B cell (primary cell): ENCODE data around the gene PSMG4. TPM values are rescaled to one million over a fixed set of nuclear protein-coding genes. Genes with fewer than 3 reads are reported as not detected.

ENCODE experiments used
- ATAC-seq: fragments of 200-7000 bp; cut with Tn5 transposase; one replicate; pipeline ENCODE4 v1.10.0; 2021; ENCODE audit warnings: low read depth, mild to moderate bottlenecking, moderate number of reproducible peaks, moderate library complexity
- CTCF ChIA-PET: fragments of 350-600 bp; sonication (Branson Sonifier 250); formaldehyde crosslinking; loops from one replicate; lab custom pipeline; 2021; ENCODE audit warnings: antibody characterized with exemption, inconsistent platforms; lab: Charles Lee
- POLR2A ChIA-PET: fragments of 350-600 bp; sonication (Branson Sonifier 250); formaldehyde crosslinking; loops from one replicate; lab custom pipeline; 2021; ENCODE audit warnings: antibody characterized with exemption; lab: Charles Lee
- DNase-seq: peaks from one replicate; pipeline ENCODE4 v3.0.0; 2013
- H2AFZ ChIP-seq: 2 replicates; pipeline ENCODE4 v1.6.1; 2012; ENCODE audit warnings: mild to moderate bottlenecking, low read depth, low read length; ENCODE audit not compliant: insufficient read depth, poor library complexity, severe bottlenecking
- H3K27ac ChIP-seq, 2 donors: 1 replicate in 1 of 2; 2 replicates in 1 of 2; pipeline ENCODE4 v1.5.1; 2012 to 2013; ENCODE audit warnings: low read length in 2 of 2, mild to moderate bottlenecking in 2 of 2, moderate library complexity in 1 of 2
- H3K27me3 ChIP-seq, 4 experiments: fragments of 200-600 bp in 1 of 4; sonication (generic) in 1 of 4; replicated peaks in 1 of 4; 1 replicate in 2 of 4; 2 replicates in 2 of 4; pipeline versions ENCODE4 v1.6.1 to v1.7.0; 2013 to 2016; ENCODE audit warnings: low read length in 3 of 4, mild to moderate bottlenecking in 2 of 4, mixed read lengths in 1 of 4, moderate library complexity in 1 of 4; ENCODE audit not compliant: insufficient read depth in 4 of 4, control insufficient read depth in 3 of 4; ENCODE audit errors: control extremely low read depth in 1 of 4
- H3K36me3 ChIP-seq, 2 experiments: replicated peaks in 1 of 2; 1 replicate in 1 of 2; 2 replicates in 1 of 2; pipeline versions ENCODE4 v1.6.1 to v1.7.1; 2013; ENCODE audit warnings: low read length in 1 of 2; ENCODE audit not compliant: insufficient read depth in 2 of 2, control insufficient read depth in 1 of 2; ENCODE audit errors: control extremely low read depth in 1 of 2, extremely low read depth in 1 of 2
- H3K4me1 ChIP-seq, 2 donors: fragments of 200-600 bp in 1 of 2; sonication (generic) in 1 of 2; 1 replicate in 1 of 2; 2 replicates in 1 of 2; pipeline versions ENCODE4 v1.5.1 to v1.6.1; 2013 to 2017; ENCODE audit warnings: low read length in 2 of 2; ENCODE audit not compliant: control insufficient read depth in 2 of 2, insufficient read depth in 2 of 2
- H3K4me2 ChIP-seq: replicated peaks from 2 replicates; pipeline ENCODE3; 2012; ENCODE audit warnings: mild to moderate bottlenecking, low read depth, low read length; ENCODE audit not compliant: poor library complexity, severe bottlenecking
- H3K4me3 ChIP-seq, 5 experiments: fragments of 200-600 bp in 1 of 5; sonication (generic) in 1 of 5; 1 replicate in 3 of 5; 2 replicates in 2 of 5; pipeline versions ENCODE4 v1.5.1 to v1.7.0; 2011 to 2016; ENCODE audit warnings: low read length in 4 of 5, mild to moderate bottlenecking in 4 of 5, low read depth in 2 of 5, control low read depth in 1 of 5, moderate library complexity in 1 of 5; ENCODE audit not compliant: insufficient read depth in 1 of 5; ENCODE audit errors: control extremely low read depth in 1 of 5, extremely low read depth in 1 of 5
- H3K79me2 ChIP-seq: fragments of 200-600 bp; sonication (generic); one replicate; pipeline ENCODE4 v1.6.0; 2016; ENCODE audit warnings: low read length; ENCODE audit not compliant: control insufficient read depth, insufficient read depth
- H3K9ac ChIP-seq: fragments of 200-600 bp; sonication (generic); 2 replicates; pipeline ENCODE4 v1.6.1; 2017; ENCODE audit warnings: mild to moderate bottlenecking, low read length, moderate library complexity
- H3K9me3 ChIP-seq, 3 donors: one replicate each; pipeline versions ENCODE4 v1.6.1 to v1.7.1; 2013; ENCODE audit warnings: low read length in 2 of 3; ENCODE audit not compliant: control insufficient read depth in 2 of 3, insufficient read depth in 1 of 3; ENCODE audit errors: control extremely low read depth in 1 of 3
- H4K20me1 ChIP-seq: 2 replicates; pipeline ENCODE4 v1.6.0; 2012; ENCODE audit warnings: mild to moderate bottlenecking, low read length; ENCODE audit not compliant: insufficient read depth, control insufficient read depth, poor library complexity, severe bottlenecking
- H3K27ac Mint-ChIP-seq: one replicate; pipeline ENCODE4 v1.8.0; 2021; ENCODE audit warnings: mixed read lengths
- H3K27me3 Mint-ChIP-seq: one replicate; pipeline ENCODE4 v1.8.0; 2021; ENCODE audit warnings: mixed read lengths
- H3K4me1 Mint-ChIP-seq: one replicate; pipeline ENCODE4 v1.8.0; 2021; ENCODE audit warnings: mixed read lengths
- H3K4me3 Mint-ChIP-seq: one replicate; pipeline ENCODE4 v1.8.0; 2021; ENCODE audit warnings: mixed read lengths
- H3K9me3 Mint-ChIP-seq: one replicate; pipeline ENCODE4 v1.8.0; 2022; ENCODE audit warnings: mixed read lengths; ENCODE audit not compliant: insufficient read depth
- CTCF ChIP-seq: fragments of 200-600 bp; IDR thresholded peaks from one replicate; pipeline ENCODE4 v1.8.0; 2022; ENCODE audit warnings: antibody characterized with exemption, mild to moderate bottlenecking
- EZH2 ChIP-seq: IDR thresholded peaks from 2 replicates; pipeline ENCODE4 v1.6.1; 2012; ENCODE audit warnings: borderline replicate concordance, low read depth, mild to moderate bottlenecking, moderate library complexity, low read length; ENCODE audit not compliant: insufficient read depth, poor library complexity, severe bottlenecking
- WGBS: methylation state at CpG from one replicate; pipeline ENCODE4 v1.1.5; 2013; ENCODE audit warnings: missing lambda C conversion rate; ENCODE audit not compliant: insufficient coverage; 5-methylcytosine and 5-hydroxymethylcytosine counted together
- intact Hi-C: fragments of 100-400 bp; cut with micrococcal nuclease; formaldehyde crosslinking; loops from one replicate; pipeline ENCODE4 v1.10.0; 2022
- polyA plus RNA-seq: library from polyadenylated mRNA; depleted of rRNA; stranded (reverse); fragments of >200 nt; gene quantifications from 2 replicates; pipeline ENCODE4 v1.2.3, GENCODE V29; 2012
- total RNA-seq, 2 donors: library from RNA; stranded (reverse); fragments of 120-200 nt in 1 of 2; gene quantifications; 1 replicate in 1 of 2; 2 replicates in 1 of 2; pipeline versions ENCODE4 v1.2.3 to v1.2.4, GENCODE V29; 2013 to 2022

Gene PSMG4
- total and polyA plus RNA-seq, 2 donors (not counting 1 experiment from before 2014, with no cell fraction given): 31.9 to 42.4 TPM

- Mint-ChIP-seq H3K27ac (no peak overlapping the region), H3K4me1 (no peaks in the 10 kb centered on the region), H3K4me3 (no peak overlapping the region), H3K9me3 (peaks cover 5% of the 10 kb centered on the region), H3K27me3 (peaks cover 48% of the 10 kb centered on the region)
- WGBS: 100% methylated on average over 1 of the region's 3 CpGs
- no peaks in the 10 kb centered on the region for H3K4me1 ChIP-seq
- H3K79me2 ChIP-seq: no peaks in the 10 kb centered on the region
- no peak overlapping the region for H3K4me2 ChIP-seq
- no peak overlapping the region for H2AFZ ChIP-seq
- H3K9me3 ChIP-seq: peaks cover 0 to 15% (median 0%) of the 10 kb centered on the region in 3 donors
- H3K4me3 ChIP-seq: no peak overlapping the region
- no peak for TF ChIP-seq CTCF
- no peak for TF ChIP-seq EZH2
- H3K27me3 ChIP-seq: peaks cover 0 to 14% (median 0%) of the 10 kb centered on the region in 4 experiments
- no peaks in the 10 kb centered on the region for H3K36me3 ChIP-seq
- CTCF ChIA-PET: no interaction called here
- no peak for DNase-seq
- no peak overlapping the region for H3K27ac ChIP-seq
- POLR2A ChIA-PET: no interaction called here
- no peaks in the 10 kb centered on the region for H4K20me1 ChIP-seq
- H3K9ac ChIP-seq: no peak overlapping the region
- no peak for ATAC-seq
- intact Hi-C loops: no loop called here
These were observed 47.1 kb downstream of the PSMG4 start for GRCh38 chr6:3305831-3306230.

- WGBS: 96% methylated on average over 9 of the region's 10 CpGs
- Mint-ChIP-seq H3K27ac (no peak overlapping the region), H3K27me3 (peaks cover 42% of the 10 kb centered on the region), H3K9me3 (peaks cover 5% of the 10 kb centered on the region), H3K4me1 (no peaks in the 10 kb centered on the region), H3K4me3 (no peak overlapping the region)
- H3K79me2 ChIP-seq: no peaks in the 10 kb centered on the region
- no peak overlapping the region for H3K27ac ChIP-seq
- CTCF ChIA-PET: no interaction called here
- no peak overlapping the region for H2AFZ ChIP-seq
- peaks cover 0 to 15% (median 0%) of the 10 kb centered on the region in 3 donors for H3K9me3 ChIP-seq
- no peaks in the 10 kb centered on the region for H4K20me1 ChIP-seq
- no peak overlapping the region for H3K4me3 ChIP-seq
- no peak overlapping the region for H3K9ac ChIP-seq
- intact Hi-C loops: no loop called here
- ATAC-seq (no peak), DNase-seq (no peak)
- no peak for TF ChIP-seq EZH2
- no peak for TF ChIP-seq CTCF
- no peak overlapping the region for H3K4me2 ChIP-seq
- no peaks in the 10 kb centered on the region for H3K36me3 ChIP-seq
- POLR2A ChIA-PET: no interaction called here
- no peaks in the 10 kb centered on the region for H3K4me1 ChIP-seq
- H3K27me3 ChIP-seq: peaks cover 0 to 14% (median 0%) of the 10 kb centered on the region in 4 experiments
These were observed 48.1 kb downstream of the PSMG4 start for GRCh38 chr6:3306848-3307247.
